GM12873 (cell line): ENCODE measurements around the gene ZNF283.

Experiments
- CTCF ChIP-seq: IDR thresholded peaks from 2 replicates; pipeline ENCODE4 v1.5.1; 2012; ENCODE audit warnings: low read depth, mild to moderate bottlenecking, moderate library complexity, low read length, control low read depth; ENCODE audit not compliant: insufficient read depth; ENCODE audit errors: missing control alignments

Gene ZNF283

DNA sequence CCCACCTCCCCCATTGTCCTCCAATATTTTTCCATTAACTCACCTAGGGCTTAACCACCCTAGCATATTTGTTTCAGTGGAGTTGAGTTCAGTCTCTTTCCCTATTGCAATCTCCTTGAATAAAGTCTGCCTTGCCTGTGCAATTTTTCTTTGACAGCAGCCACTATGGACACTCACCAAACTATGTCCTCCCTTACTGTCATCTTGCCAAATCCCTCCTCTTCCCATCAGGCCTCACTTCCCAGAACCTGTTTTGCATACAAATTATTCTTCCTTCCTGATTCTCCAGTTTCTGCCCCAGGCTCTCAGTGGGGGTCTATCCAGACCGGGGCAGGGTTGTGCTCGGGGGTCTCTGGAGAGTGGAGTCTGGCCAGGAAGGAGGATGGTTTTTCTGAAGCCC, 22.7 kb upstream of the ZNF283 start:
- no peak for TF ChIP-seq CTCF

DNA sequence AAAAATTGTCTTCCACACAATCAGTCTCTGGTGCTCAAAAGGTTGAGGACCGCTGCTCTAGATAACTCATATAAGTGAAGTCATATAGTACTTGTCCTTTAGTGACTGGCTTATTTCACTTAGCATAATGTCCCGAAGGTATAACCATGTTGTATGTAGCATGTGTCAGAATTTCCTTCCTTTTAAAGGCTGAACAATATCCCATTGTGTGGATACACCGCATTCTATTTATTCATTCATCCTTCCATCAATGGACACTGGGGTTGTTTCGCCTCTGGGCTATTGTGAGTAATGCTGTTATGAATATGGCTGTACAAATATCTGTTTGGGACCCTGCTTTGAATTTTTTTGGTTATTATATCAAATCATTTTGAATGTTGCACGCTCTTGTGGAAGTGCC, 20.3 kb upstream of the ZNF283 start:
- TF ChIP-seq CTCF: no peak

DNA sequence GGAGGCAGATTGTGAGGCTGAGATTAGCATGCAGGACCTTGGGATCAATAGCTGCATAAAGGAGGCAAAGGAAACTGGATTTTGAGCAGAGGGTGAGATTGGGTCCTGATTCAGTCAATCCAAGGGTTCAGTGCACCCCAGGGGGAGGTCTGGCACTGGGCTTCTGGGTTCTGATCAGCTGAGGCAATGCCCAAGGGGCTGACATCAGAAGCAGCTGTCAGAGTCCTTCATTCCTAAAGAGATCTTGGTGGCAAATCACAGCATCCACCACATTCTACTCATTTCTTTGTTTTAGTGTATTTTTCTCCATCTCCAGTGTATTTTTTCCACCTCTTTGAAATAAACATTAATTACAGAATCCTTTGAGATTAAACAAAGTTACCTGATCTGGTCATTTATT, 19.5 kb upstream of the ZNF283 start:
- no peak for TF ChIP-seq CTCF

DNA sequence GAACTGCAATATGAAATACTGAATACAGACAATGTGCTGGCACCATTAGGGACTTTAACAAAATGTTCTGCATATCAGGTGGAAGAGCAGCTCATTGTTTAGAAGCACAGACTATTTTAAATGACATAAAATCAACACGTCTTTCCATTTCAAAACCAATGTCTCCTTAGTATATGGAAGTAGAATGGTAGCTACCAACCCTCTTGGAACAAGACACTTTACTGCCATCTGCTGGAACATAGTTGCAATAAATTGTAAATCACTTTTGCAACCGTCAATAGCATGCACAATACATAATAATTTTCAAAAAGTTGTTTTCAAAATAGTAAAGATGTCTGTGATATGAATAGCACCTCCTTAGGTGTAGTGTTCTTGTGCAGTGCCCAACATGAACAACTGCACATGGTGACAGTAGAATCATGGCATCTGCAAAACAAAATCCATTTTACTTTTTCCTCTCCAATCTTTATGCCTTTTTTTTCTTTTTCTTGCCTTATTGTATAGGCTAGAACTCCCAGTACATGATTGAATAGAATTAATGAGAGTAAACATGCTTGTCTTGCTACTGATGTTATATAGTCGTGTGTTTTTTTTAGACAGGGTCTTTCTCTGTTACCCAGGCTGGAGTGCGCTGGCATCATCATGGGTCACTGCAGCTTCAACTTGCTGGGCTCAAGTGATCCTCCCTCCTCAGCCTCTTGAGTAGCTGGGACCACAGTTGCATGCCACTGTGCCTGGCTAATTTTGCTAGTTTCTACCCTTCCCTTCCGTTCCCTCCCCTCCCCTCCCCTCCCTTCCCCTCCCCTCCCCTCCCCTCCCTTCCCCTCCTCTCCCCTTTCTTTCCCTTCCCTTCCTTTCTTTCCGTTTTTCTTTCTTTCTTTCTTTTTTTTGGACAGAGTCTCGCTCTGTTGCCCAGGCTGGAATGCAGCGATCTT, 17.1 kb upstream of the ZNF283 start:
- TF ChIP-seq CTCF: peak; percentile 59

- no peak for TF ChIP-seq CTCF
These were observed 15.3 kb upstream of the ZNF283 start for GRCh38 chr19:43811837-43812236.

DNA sequence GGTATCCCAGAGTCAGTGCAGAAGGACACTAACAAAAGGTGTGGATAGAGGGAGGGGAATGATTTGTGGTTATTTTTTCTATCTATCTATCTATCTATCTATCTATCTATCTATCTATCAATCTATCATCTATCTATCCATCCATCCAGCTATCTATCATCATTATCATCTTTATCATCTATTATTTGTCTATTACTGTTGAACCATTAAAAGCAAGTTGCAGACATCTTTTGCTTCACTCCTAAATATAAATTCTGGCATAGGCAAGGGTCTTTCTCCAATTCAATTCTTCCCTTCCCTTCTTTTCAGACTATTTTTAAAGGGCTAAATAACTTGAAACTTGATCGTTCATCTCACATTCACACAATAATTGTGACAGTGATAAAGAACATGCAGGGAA, 14.9 kb upstream of the ZNF283 start:
- TF ChIP-seq CTCF: no peak

DNA sequence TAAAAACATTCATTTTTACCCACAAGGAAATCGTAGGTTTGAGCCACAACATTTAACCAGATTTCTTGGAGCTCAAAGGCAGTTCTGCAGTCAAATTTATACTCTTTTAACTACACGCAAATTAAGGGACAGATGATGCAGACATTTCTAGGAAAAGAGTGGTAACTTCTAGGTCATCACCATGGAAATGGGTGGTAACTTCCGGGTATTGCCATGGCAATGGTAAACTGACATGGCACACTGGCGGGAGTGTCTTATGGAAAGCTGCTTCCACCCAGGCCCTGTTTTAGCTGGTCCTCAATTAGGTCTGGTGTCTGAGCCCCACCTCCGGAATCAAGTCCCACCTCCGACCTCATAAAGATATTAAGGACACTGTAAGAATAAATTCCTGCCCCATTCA, 14.4 kb upstream of the ZNF283 start:
- no peak for TF ChIP-seq CTCF
